Measurements from ENCODE around the gene SYK.

SYK gene

DNA sequence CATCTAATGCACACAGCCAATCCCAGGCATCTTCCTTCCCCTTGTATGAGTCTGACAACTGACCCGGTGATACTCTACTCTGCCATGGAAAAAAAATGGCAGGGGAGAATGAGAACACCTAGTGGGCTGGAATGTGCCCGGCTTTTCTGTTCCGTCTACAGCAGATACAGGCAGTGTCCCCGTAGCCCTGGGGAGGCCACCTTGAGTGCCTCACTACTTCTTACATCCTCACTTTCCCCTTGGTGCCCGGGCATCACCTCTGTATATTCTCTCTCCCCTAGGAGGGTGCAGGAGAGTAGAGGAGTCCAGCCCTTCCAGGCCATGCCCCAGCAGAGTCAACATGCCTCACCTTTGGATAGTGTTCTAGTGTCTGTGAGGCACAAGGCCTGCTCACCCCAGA is 56.2 kb downstream of the SYK start:
- H3K4me3 ChIP-seq (ENCODE audit: low read length): no peak overlapping the region
- TF ChIP-seq CTCF (conservative IDR thresholded peaks at IDR 0.05; ENCODE audit: low read length): no peak
- no peak for DNase-seq (ENCODE audit: low read depth)

DNA sequence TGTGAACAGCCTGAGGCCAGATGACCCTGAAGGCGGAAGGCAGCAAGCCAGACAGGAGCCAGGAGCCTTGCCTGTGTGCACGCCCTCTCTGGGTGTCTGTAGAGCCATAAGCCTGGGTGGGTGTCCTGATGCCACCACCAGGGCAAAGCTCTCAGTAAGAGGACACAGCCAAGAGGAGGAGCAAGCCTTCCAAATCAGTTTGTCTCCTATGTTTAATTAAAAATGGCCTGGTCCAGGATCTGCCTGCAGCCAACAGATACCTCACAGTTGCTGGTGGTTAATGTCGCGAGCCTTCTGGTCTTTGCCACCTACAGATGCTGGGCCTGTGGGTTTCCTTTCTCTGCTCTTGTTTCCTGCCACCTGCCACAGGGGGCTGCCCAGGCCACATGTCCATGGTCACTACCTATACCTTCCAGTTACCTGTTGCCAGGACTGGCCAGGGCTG is 56.9 kb downstream of the SYK start:
- no peak overlapping the region for H3K4me3 ChIP-seq (ENCODE audit: low read length)
- no peak for TF ChIP-seq CTCF (conservative IDR thresholded peaks at IDR 0.05; ENCODE audit: low read length)
- DNase-seq (ENCODE audit: low read depth): no peak

DNA sequence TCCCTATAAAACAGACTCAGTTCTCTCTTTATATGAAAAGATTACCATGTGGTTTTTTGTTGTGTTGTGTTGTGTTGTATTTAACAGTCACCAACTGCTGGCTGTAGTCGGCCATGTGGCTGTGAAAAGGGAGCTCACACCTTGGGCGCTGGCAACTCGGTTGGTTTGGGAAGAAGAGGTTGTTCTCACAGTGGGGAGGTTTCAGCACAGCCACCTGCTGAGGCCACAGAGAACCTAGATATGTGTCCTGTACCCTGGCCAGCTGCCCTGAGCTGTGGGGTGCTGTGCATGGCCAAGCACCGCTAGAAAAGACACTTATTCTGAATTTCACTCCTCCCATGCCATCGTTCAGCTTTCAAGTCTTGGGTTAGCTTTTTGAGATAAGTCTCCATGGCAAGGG is 58.8 kb downstream of the SYK start:
- no peak overlapping the region for H3K4me3 ChIP-seq (ENCODE audit: low read length)
- TF ChIP-seq CTCF (conservative IDR thresholded peaks at IDR 0.05; ENCODE audit: low read length): no peak
- DNase-seq (ENCODE audit: low read depth): no peak

DNA sequence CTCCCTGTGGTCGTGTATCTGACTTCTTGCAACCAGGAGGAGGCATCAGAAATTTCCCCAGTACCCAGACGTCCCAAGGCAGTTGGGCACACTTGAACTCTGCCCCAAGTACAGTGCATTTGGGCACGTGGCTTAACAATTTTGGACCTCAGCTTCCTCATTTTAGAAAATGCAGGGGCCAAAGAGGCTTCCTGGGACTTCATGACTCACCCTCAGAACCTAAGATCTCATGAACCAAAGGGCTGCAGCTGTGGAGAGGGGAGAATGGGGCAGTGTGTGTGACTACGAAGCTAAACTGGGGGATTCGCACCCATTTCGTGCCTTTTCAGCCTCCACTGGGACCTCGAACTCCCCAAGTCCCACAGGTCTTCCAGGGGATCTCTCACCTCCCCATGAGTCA is 59.2 kb downstream of the SYK start:
- DNase-seq (ENCODE audit: low read depth): no peak
- no peak for TF ChIP-seq CTCF (conservative IDR thresholded peaks at IDR 0.05; ENCODE audit: low read length)
- no peak overlapping the region for H3K4me3 ChIP-seq (ENCODE audit: low read length)

DNA sequence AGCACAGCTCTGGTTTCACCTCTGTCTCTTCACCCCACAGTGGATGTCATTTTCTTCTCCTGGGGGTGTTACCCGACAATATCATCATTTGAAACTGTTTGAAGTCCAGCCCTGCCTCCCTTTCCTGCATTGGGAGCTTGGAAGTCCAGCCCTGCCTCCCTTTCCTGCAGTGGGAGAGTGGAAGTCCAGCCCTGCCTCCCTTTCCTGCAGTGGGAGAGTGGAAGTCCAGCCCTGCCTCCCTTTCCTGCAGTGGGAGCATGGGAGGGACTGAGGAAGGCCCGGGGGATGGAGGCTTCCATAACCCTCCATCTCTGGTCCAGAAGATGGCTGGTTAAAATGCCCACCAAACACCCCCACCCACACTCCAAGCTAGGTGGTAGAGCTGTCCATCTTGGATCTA is 59.8 kb downstream of the SYK start:
- no peak for TF ChIP-seq CTCF (conservative IDR thresholded peaks at IDR 0.05; ENCODE audit: low read length)
- no peak for DNase-seq (ENCODE audit: low read depth)
- H3K4me3 ChIP-seq (ENCODE audit: low read length): no peak overlapping the region

- DNase-seq (ENCODE audit: low read depth): no peak
- H3K4me3 ChIP-seq (ENCODE audit: low read length): no peak overlapping the region
- TF ChIP-seq CTCF (conservative IDR thresholded peaks at IDR 0.05; ENCODE audit: low read length): no peak
Measured at GRCh38 chr9:90861826-90862740, 60.5 kb downstream of the SYK start.

GRCh38 chr9:90864779-90865178 is 63.2 kb downstream of the SYK start:
- no peak overlapping the region for H3K4me3 ChIP-seq (ENCODE audit: low read length)
- no peak for TF ChIP-seq CTCF (conservative IDR thresholded peaks at IDR 0.05; ENCODE audit: low read length)
- DNase-seq (ENCODE audit: low read depth): no peak

All from AG10803 (cell line).